LoVo (cell line): ENCODE measurements around the gene TARBP2.

Experiments used
- DNase-seq: peaks from one replicate; pipeline ENCODE4 v3.0.0-alpha.2; 2016; ENCODE audit warnings: low spot score

TARBP2 gene

DNA sequence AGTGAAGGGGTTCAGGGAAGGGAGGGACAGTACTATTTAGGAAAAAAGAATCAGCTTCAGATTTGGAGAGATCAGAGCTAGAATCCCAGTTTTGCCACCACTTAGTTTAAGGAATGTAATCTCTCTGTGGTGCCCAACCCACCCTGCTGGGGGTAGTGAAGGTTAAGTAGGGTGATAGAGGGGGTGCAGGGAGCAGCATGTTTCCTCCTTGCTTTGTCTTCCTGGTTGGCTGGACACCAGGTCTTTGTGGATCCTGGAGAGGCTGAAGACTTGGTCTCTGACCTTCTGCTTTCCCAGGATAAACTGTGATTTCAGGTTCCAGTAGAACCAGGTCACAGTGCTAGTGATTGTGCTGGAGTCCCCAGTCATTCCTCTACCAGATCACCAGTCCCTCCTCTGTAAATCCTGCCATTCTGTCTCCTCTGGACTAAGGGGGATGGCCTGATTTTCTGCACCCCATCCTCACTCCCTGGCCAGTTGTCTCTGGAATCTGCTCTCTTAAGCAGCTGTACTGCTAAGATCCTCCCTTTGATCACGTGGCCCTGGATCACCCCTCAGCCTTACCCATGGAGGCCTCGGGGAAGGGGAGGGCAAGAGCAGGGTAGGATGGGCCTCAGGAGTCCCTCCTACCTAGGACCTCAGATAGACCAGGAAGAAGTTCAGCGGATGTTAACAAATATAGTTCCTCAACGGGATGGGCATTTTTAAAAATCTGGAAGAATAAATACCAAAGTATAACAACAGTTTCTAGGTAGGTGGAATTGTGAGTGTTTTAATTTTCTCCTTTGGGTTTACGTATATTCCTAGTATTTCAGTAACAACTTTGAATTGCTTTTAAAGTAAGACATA, 5.0 kb upstream of the TARBP2 start:
- no peak for DNase-seq

DNA sequence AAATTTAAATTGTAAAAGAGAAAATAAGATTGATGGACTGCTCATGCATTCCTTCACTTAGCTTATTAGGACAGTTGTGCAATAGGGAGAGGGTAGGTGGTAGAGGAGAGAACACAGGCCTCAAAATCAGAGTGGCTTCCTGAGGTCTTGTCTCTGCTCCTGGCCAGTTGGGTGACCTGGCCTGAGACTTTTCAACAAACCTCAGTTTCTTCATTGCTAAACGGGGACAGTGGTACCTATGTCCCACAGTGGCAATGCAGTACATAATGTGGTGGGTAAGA, 4.4 kb upstream of the TARBP2 start:
- DNase-seq = no peak

DNA sequence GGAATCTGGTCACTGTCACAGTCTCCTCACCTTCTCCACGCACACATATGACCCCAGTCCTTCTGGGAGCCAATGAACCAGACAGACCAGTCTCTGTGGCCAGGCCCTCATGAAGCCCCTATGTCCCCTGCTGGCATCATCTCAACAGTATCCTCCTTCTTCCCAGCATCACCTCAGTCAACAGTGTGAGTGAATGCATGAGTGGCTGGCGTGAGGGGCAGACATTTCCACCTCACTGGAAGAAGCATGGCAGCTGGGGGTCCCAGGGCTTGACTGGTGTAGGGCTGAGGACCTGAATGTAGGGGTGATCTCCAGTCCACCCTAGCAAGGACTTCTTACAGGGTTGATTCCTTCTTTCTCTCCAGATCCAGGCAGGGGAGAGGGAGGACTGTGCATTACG, 3.6 kb upstream of the TARBP2 start:
- no peak for DNase-seq

DNA sequence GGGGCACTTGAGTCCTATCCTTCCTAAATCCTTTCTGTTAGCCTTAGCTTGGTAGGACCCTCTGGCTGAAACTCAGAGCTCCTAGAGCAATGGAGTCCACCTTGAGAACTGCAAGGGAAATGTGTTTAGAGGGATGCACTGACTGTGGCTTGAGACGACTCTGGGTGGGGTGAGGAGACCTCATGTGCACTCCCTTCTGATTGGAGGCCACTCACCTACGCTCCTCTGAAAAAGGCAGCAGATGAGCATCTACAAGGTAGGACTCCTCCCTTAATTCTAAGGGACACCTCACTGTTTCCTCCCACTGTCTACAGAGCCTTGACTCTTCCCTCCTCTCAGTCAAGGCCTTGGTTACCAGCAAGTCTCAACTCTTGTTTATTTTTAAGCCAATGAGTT, 2.9 kb upstream of the TARBP2 start:
- no peak for DNase-seq

DNA sequence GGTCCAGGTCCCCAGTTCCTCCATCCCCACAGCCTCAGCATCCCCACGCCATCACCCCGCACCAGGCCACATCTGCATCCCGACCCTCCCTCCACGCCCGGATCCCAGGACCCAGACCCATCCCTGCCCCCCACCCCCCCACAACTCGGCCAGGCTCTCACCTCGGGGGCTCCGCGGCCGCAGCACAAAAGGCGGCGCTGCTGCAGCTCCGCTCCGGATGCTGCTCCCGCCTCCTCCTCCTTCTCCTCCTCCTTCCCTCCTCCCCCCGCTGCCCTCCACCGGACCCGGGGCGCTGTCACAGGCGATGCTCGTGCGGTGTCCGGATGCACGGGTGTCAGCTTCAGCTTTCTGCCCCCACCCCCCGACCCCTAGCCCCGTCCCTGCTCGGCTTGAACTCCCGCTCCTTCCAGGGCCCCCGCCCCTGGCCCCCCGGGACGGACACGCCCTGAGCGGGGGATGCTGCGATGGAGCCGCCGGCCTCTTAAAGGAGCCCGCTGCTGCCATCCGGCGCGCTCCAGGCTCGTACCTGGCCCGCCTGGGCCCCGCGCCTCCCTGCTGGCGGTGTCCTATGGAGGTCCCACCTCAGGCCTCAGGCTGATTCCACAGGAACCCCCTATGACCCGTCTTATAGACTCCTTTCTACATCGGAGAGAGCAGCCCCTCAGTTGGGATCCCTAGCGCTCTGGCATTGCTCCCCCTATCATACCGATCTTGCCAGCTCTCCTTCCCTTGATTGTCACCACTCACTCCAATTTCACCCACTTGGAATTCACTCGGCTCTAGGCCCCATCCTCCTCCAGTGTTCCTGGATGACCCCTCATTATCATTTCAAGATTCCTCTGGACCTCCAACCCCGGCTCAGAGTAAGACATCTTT, 1.6 kb upstream of the TARBP2 start, which contains the start of gene MAP3K12:
Gene MAP3K12, minus strand, starts transcription at position 193 of the 876 bp plus-strand sequence. CDS start 12,067 bp downstream, outside the sequence.
- DNase-seq = no peak

DNA sequence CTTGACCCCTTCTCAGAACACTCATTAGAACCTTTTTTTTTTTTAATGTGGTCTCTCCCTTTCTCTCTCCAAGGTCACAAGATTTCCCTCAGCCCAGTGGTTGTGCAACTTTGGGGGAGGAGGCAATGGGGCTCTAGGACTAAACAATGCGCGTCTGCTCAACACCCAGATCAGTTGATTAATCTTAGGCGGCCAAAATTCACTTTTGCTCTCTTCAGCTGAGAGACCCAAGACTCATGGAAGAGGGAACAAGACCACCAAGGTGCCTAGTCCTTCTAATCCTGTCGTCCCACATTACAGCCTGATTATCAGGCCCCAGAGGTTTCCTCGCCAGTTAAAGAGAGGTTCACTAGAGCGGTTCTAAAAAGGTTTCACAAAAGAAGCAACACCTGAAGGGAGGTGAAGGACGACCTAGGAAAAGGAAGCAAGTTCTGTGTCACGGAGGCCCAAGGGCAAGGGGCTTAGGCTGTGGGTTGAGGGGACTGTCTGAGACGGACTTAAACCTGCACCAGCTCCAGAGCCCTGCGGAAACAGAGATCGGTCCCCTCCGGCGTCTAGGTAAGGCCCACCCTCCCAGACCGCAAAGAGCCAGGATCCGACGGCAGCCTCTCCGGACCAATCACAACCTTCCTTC, 824 bp upstream of the TARBP2 start:
- no peak for DNase-seq

DNA sequence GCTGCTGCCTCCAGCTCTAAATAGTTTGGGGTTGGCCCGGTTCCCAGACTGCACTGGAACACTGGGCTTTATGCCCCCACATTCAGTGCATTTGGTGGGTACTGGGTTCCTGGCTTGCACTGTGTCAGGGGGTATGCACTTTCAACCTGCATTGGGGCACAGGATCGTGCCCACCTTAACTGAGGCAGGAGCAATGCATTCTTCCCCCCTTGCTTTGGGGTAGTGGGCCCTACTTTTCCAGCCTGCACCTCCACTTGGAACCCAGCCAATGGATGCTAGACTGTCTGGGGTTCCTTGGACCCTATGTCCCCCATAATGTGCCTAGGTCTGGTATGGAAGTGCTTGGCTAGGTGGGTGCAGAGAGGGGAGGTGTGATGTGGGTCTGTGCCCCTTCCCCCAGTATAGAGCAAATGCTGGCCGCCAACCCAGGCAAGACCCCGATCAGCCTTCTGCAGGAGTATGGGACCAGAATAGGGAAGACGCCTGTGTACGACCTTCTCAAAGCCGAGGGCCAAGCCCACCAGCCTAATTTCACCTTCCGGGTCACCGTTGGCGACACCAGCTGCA, 615 bp downstream of the TARBP2 start:
- no peak for DNase-seq

DNA sequence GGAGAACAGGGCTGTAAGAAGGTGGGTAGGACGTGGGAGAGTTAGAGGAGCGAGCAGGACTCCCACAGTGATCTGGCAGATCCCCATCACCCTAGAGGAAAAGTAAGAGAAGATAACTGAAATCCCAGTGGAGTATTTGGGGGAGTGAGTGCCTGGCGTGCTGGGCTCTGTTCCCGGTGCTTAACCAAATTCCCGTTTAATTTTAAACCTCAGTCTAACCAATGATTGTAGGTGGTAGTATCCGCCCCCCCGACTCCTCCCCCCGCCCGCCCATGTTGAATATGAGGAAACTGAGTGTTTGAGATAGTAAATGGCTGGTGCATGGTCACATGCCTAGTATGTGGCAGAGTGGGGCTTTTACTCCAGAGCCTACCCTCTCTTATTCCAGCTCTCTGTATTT, 1.2 kb downstream of the TARBP2 start:
- DNase-seq = no peak

DNA sequence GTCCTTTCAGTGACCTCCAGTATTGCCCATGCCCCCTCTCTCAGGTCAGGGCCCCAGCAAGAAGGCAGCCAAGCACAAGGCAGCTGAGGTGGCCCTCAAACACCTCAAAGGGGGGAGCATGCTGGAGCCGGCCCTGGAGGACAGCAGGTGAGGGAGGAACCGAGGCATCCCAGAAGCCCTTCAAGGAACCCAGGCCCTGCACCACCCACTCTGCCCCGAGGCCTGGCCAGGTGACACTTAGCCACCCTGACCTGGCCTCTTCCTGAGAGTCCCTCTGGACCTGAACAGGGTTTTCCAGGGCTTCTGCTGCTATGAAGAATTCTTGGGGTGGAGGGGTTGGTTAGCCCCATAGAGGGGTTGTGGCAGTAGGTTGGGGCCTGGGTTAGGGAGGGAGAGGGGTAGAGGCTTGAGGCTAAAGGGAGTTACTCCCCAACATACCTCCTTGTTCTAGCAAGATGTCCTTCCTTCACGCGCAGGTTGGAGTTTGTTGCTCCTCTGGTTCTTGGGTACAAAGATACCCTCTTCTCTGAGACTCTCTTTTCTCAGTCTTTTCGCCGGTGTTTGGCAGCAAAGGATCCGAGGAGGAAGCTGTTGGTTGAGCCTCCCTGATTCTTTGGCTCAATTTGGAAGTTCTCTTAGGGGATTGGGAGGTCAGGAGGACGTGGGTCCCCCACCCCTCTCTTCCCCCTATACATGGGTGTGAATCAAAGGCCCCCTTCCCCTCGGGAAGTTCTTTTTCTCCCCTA, 2.1 kb downstream of the TARBP2 start:
- DNase-seq = no peak

DNA sequence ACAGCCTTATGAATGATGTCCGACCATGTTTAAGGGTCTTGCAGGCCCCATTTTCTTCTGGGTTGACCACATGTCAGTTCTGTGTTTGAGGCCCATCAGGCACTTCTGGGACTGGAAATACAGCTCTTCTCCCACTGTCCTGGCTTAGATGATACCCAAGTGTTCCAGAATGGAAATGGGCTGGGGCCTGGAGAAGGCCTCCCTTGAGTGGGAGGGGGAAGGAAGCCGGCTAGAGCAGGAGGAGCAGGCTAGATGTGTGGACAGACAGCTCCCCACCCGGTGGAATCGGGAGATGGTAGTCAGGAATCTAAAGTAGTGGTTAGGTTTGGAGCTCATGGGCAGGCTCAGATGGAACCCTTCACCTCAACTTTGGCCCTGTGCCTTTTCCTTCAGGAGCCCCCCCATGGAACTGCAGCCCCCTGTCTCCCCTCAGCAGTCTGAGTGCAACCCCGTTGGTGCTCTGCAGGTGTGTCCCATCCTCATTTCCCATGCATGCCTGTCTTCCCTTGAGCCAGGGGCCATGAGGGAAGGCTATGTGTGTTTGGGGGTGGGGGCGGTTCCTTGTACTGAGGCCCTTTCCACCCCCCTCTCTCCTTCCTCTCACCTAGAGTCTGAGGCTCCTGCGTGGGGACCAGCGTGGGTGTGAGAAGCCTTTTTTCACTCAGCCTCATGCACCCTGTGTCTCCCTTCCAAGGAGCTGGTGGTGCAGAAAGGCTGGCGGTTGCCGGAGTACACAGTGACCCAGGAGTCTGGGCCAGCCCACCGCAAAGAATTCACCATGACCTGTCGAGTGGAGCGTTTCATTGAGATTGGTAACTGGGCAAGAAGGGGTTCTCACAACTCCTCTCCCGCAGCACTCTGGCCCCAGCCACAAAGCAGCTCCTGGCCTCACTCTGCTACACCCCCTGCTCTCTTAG, 3.2 kb downstream of the TARBP2 start:
- DNase-seq = no peak

DNA sequence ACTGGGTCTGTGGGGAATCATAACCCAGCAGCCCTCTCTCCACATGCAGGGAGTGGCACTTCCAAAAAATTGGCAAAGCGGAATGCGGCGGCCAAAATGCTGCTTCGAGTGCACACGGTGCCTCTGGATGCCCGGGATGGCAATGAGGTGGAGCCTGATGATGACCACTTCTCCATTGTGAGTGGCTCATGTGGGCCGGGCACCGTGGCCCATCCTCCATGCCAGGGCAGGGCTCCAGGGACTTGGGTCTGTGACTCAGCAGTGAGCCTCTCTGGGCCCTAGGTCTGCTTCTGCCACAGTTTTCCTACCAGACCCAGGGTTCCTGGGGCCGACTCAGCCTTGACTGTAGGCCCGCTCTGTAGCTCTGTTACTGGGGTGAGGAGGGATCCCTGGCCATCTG, 4.0 kb downstream of the TARBP2 start:
- DNase-seq = no peak

DNA sequence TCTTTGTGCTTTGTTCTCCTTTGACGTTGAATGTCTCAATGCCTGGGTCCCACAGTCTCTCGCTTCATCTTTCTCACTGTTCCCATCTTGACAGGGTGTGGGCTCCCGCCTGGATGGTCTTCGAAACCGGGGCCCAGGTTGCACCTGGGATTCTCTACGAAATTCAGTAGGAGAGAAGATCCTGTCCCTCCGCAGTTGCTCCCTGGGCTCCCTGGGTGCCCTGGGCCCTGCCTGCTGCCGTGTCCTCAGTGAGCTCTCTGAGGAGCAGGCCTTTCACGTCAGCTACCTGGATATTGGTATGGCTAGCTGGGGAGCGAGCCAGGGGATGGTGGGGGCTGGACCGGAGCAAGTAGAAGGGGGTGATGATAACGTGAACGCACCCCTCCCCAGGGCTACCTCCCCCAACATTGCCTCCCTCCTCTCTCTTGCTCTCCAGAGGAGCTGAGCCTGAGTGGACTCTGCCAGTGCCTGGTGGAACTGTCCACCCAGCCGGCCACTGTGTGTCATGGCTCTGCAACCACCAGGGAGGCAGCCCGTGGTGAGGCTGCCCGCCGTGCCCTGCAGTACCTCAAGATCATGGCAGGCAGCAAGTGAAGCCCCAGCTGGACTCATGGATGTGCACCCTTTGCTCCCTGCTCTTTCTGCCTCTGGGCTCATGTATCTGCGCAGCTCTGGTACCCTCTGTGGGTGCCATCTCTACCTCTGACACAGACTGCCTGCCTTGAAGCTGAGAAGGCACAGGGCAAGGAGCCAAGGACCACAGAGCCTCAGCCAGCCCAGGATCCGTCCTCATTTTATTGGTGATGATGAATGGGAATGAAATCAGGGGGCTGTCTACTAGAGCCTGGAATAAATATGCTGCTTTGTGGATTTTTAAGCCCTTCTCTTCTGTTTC, 4.7 kb downstream of the TARBP2 start:
- no peak for DNase-seq

DNA sequence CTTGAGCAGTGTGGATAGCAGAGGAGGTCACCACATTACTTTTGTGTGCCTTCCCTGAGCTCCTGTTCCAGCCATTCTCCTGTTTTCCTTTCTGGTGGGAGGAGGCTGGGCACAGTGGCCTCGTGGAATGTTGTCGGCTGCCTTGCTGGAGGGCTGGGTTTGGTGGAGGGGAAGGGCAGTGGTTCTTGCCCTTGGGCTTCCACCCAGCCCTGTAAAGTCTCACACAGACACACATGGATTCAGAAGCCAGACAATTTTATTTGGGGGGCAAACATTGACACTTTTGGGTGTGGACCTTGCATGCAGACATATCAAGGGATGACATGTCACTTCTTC, 5.3 kb downstream of the TARBP2 start:
- no peak for DNase-seq

DNA sequence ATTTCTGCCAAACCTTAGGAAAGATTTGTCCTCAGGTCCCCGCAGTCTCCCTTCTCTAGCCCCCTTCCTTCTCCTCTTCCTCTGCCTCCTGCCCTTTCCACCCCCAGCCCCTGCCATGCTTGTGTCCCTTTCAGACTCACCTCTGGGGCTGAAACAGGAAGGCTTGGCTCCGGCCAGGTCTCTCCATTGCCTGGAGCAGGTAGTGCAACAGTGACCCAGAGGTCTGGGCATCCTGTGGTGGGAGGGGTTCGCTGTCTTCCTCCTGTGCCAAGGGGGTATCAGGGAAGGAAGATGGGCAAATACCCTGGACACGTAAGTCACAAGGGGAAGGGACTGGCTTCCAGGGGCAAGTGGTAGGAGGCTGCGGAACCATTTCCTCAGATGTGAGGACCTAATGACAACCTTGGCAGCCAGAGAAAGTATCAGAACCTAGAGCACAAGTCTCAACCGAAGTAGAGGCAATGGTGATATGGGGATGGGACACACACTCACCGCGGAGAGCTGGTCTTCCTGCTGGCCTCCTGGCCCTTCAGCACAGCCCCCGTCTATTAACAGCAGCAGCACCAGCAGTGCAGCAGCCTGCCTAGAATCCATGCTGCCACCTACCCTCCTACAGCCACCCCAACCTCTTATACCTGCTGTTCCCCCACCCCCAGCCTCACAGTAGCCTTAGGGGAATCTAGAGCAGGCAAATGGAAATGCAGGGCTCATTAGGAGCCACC, 6.0 kb downstream of the TARBP2 start, which contains the start of gene NPFF:
Gene NPFF, minus strand, starts transcription at position 604 of the 722 bp plus-strand sequence. Its CDS starts 10 bp downstream, at position 594.
- no peak for DNase-seq

DNA sequence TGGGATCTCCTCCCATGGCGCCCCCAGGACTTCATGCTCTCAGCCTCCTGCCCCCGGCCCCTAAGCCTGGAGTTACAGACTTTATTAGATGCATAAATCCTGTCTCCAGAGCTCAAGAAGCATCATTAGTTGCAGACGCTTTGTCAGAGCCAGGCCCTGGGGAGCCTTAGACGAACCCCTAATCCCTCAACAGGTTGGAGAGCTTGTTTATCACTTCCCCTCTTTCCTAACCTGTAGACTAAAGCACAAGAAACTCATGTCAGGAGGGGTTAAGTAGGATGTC, 6.5 kb downstream of the TARBP2 start:
- no peak for DNase-seq

DNA sequence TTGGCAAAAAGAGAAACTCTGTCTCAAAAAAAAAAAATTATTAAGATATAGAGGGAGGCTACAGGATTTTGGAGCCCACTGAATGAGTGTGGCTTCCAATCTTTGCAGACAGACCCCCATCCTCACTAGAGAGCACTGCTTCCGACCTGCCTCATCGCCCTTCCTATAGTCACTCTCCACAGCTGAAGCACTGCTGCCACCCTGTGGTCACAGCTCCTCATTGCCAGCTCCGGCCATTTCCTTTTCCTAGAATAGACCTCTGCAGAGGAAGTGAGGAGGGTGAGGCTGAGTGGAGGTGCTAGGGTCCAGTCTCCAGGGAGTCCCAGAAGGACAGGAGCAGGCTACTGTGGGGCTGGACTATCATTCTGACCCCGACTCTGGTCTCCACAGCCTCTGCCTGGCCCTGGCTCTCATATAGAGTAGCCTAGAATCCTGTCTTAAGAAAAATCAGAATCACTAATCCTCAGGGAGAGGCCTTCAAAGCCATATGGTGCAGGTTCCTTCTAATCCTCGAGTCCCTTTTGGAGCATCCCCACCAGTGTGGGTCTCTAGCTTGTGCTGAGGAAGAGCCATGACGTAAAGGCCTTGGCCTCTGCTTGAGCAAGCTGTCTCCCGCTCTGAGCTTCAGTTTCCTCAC, 7.6 kb downstream of the TARBP2 start:
- DNase-seq = peak; percentile 87

DNA sequence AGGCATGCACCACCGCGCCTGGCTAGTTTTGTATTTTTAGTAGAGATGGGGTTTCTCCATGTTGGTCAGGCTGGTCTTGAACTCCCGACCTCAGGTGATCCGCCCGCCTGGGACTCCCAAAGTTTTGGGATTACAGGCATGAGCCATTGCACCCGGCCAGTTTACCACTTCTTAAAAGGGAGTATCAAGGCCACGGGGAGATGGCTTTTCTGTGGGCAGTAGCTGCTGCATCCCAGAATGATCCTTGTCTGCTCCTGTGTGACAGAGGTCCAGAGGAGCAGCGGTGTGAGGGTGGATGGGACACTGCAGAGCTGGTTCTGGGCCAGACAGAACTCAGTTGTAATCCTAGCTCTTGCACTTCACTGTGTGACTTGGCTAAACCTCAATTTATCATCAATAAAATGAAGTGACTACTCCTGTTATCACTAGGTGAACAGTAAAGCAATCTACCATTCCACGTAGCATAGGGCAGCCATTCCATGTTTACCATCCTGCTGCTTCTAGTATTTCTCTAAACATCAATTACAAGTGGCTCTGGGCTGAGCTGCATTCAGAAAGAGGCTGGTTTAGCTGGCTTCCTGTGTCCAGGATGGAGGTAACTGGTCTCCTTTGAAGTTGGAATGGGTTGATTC, 9.2 kb downstream of the TARBP2 start:
- no peak for DNase-seq

DNA sequence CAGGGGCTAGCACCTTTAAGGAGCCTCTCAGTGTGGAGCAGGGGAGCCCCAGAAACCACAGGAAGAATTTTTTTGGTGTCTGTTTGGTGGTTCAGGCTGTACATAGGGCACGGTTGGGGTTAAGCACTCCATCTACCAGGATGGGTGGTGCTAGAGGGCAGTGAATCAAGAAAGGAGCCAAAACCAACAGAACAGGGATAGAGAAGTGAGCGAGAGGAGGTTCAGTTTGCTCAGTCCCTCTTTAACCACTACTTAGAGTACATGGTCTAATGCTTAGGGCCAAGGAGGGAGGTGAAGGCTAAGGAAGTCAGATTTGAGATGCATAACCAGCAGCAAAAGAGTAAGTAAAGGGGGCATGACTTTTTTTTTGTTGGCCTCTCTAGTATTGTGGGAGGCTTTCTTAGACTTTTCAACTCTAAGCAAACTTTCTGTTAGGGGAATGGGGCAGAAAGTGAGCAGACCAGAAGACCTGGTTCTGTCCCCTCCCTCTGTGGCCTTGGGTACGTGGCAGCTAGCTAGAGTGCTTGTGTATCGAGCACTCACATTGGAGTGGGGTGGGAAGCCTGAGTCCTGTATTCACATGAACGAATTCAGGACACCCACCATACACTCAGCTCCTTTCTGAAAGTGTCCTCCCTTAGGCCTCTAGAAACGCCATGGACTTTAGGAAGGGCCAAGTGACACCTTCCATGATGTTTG, 12.8 kb downstream of the TARBP2 start:
- DNase-seq = no peak
